GM21367 (cell line): Measurements from ENCODE around the gene PSG6.
"Not testable (repeated sequence)": the region's sequence is repeated elsewhere in the genome, so short reads cannot be mapped to it uniquely, and the experiment has no call there.

Experiments used
- ATAC-seq: cut with Tn5 transposase; IDR thresholded peaks from one replicate; pipeline ENCODE4 v1.9.1; 2021; ENCODE audit not compliant: unreplicated experiment

PSG6 gene

GRCh38 chr19:42911731-42912130 lies 6.0 kb downstream of the PSG6 start:
- ATAC-seq: not testable (repeated sequence)

DNA sequence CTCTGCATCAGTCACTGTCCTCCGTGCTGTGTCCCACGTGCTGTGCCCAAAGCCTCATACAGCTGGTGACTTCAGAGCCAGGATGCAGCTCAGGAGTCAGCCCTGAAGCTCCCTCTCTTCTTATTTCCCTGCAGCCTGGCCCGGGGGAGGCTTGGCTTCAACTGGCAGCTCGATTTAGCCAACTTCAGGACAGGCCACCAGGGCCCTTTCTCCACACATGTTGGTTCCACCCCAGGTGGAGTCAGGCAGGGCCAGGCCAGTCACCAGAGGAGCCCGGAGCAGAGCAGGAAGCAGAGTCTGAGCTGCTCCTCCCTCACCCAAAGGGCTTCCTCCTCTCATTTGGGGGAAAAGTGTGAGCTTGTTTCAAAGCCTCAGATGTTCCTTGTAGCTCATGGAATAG lies 11.5 kb downstream of the PSG6 start:
- not testable (repeated sequence) for ATAC-seq

DNA sequence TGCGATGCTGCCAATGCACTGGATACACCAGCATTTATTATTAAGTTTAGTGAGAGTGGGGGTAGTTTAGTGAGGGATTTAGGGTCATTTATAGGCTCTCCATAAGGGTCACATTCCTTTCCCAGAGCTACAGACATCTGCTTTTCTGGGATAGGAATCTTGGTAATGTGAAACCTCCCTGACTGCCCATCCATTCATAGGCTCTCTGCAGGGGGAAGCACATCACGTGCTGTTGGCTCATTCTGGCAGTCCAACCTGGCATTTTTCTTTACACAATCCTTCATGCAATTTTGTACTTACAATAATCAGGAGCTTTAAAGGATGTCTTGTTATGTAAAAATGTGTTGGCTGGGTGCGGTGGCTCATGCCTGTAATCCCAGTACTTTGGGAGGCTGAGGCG lies 17.1 kb downstream of the PSG6 start:
- not testable (repeated sequence) for ATAC-seq

DNA sequence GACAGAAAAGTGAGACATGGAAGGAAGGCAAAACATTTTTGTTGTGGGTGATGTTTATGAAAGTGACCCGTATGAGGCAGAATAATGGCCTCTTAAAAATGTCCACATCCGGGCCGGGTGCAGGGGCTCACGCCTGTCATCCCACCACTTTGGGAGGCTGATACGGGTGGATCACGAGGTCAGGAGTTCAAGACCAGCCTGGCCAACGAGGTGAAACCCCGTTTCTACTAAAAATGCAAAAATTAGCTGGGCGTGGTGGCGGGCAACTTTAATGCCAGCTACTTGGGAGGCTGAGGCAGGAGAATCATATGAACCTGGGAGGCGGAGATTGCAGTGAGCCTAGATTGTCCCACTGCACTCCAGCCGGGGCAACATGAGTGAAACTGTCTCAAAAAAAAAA lies 18.0 kb downstream of the PSG6 start:
- not testable (repeated sequence) for ATAC-seq

- ATAC-seq: not testable (repeated sequence)
These were observed 18.6 kb downstream of the PSG6 start for GRCh38 chr19:42899110-42899509.

DNA sequence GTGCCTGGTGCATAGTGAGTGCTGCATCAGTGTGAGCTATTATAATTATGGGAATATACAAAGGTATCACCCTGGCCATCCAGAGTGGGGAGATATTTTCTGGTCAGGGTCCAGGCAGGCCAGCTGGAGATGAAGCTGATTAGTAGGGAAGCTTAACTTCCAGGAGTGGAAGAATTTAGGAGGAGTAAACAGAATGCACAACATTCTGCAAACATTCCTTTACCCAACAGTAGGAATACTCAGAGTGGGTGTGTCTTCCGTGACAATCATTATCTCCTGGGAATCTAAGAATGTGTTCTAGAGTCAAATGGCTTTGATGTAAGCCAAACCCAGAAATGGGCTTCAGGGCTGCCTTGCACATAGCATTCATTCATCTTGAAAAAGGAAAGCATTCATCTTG lies 19.0 kb downstream of the PSG6 start:
- ATAC-seq: not testable (repeated sequence)

- not testable (repeated sequence) for ATAC-seq
These were observed 20.0 kb downstream of the PSG6 start for GRCh38 chr19:42897729-42898128.

DNA sequence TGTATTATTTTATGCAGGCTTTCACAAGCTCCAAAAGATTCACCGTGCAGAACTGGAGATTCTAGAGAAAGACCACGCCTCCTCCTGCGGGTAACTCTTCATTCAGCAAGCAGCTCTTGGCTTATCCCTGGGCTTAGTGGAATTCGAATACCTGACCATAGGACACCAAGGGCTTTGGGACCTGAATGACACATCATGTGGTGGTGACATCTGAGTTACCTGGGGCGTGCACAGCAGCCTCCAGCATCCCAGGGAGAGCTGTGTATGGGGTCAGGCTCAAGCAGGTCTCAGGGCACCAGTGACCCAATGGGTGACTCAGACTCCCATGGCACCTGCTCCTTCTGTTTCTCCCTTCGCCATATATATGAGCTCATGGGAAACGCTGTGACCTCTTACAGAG lies 27.2 kb downstream of the PSG6 start:
- not testable (repeated sequence) for ATAC-seq

DNA sequence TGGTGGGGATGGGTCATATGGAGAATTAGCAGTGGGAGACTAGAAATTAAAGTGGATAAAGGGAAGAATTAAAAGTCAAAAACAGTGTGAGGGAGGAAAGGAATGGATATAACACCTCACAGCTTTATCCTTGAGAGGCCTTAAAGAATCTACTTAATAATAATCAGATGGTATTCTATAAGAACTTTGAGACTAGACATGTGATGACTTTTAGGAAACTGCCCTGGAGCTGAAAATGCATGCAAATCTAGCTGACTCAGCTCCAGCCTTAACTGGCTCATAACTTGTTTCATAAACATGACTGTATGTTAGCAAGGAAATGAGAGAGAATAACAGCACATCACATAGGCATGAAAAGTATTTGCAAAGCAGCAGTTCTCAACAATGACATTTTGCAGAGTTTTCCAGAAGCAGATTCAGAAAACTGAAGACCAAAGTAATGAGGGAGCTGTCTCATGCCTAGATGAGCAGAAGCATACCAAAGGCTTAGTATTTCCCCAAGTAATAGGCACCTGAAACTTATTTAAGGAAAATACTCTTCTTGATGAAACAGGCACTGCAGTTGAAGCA lies 29.7 kb downstream of the PSG6 start:
- not testable (repeated sequence) for ATAC-seq

GRCh38 chr19:42882730-42883129 lies 35.0 kb downstream of the PSG6 start:
- not testable (repeated sequence) for ATAC-seq

DNA sequence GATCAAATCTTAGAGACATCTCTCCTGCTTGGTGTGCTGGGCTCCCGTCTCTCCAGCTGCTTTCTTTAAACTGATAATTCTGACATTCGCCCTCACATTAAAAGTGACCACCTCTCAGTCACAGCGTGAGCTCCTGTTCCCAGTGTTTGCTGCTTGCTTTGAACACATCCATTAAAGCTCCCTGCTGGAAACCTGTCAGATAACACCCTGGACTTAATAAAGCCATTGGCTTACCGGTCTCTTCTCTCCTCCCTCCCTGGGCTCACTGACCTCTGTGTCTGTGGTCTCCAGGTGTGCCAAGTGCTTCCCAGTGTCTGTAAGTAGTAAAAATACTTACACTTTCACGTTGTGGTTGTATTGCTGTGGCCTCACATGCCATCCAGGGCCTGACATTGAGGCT lies 35.7 kb downstream of the PSG6 start:
- ATAC-seq: not testable (repeated sequence)

DNA sequence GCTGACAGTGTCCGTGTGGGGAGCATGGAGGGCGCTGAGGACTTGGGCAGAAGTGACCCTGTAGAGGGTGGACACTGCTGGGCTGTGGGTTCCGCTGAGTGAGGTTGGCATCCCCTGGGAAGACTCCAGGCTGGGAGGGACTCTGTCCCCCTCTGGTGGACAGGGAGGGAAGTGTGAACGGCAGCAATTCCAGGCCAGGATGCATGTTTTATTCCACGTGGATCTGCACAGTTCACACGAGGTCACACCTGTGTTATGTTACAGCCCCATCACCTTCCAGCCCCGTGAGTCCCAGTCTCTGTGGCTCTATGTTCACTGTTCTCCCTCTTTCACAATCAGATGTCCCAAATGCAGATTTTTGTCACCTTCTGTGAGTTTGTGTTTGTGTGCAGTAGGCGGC lies 36.4 kb downstream of the PSG6 start:
- ATAC-seq: not testable (repeated sequence)

- ATAC-seq: not testable (repeated sequence)
These were observed 37.1 kb downstream of the PSG6 start for GRCh38 chr19:42880621-42881020.

DNA sequence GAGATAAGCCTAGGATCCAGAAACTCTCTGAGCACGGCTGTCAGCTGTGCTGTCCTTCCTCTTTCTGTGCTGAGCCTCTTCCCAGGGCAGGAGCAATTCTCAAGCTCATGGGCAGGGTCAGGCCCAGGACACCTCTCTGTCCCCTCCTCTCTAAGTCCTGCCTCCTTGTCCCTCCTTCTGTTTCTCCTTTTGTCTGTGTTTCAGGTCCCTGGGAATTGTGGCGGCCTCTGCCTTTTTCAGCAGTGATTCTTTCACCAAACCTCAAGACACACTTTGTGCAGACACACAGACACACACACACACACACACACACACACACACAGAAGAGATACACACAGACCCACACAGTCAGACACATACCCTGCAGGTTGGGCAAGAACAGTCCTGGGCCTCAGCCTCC lies 38.1 kb downstream of the PSG6 start, which contains the start of gene PSG1:
Gene PSG1, minus strand, starts transcription at position 101 of the 400 bp plus-strand sequence. CDS start 132 bp downstream, outside the sequence.
- ATAC-seq: no peak

DNA sequence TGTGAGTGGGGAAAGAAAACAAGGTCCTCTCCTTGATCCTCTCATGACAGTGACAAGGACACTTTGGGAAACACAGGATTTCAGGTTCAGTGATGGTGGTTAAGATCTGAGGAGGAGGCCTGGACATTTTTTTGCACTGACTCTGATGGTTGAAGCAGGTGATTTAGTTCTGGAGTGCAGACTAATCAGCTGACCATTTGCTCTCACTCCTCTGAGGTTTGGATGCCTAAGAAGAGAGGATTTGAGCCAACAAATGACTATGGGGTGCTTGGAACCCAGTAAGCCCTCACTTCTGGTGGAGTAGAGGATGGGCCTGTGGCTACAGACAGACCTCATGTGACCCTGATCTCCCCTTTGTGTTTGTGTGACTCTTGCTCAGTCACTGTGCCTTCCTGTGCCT lies 41.1 kb downstream of the PSG6 start:
- ATAC-seq: not testable (repeated sequence)

DNA sequence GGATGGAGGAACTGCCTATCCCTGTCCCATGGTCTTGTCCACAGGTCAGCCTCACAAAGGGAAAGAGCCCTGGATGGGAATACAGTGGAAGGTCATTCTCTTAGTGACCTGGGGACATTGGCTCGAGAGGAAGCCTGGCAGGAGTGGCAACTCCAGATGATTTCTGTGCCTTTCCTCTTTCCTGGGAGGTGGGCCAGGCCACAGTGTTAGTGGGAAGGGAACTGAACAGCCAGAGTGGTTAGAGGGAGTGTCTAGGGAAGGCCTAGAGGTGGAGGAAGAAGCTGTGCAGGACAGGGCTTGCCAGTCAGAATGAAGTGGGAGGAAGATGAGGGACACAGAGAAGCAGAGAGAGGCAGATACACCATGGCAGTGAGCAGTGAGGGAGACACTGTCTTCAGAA lies 41.8 kb downstream of the PSG6 start:
- ATAC-seq: not testable (repeated sequence)

DNA sequence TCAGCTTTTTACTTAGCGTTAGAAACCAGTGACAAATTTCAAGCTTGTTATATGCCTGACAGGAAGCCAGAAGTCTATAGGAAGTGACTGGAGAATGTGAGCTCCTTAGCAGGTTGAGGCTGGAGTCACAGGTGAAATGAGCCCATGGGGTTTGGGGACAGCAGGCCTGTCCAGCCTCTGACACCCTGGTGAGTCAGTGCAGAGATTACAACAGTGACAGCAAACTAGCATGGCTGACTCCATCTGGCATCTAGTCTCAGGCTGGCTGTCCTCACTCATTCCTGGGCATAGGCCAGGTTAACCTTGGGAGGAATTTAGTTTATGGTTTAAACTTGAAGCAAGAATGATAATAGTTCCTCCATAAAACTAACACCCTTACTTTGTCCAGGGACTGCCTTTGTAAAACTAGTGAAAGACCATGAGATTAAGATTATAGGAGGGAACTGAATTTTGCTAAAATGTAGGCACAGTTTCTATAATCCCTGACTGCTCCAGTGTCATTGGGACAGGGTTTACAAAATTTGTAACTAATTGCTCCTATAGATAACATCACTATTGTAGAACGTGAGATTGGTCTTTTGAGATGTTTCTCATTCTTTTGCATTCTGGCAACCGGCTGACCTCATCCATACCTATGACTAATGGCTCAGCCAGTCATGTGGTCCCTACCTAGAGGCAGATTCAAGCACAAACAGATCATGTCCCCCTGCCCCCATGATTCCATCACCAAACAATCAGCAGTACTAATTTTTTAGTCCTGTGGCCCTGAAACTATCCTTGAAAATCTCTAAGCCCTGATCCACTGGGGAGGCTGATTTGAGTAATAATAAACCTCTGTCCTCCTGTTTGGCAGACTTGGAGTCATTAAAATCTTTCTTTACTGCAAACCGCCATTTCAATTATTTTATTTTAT lies 42.5 kb downstream of the PSG6 start:
- not testable (repeated sequence) for ATAC-seq

GRCh38 chr19:42874136-42874535 lies 43.6 kb downstream of the PSG6 start:
- ATAC-seq: not testable (repeated sequence)

DNA sequence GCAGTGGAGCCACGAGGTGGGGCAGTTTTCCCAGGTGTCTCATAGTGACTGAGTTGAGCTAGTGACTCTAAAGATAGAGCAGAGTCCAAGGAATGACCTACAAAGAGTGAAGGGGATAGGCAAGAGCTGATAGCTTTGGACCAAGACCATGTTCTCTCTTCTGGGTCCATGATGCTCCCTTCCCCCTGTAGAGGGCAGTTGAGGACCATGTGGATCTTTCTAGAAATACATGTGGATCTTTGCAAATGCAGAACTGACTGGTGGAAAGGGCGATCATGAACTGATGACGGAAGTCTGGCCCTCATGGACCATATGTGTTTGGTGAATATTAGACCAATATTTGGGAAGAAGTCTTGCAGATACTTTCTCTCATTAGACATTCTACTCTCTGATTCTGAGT lies 45.1 kb downstream of the PSG6 start:
- ATAC-seq: no peak

GRCh38 chr19:42857544-42857867 lies 60.2 kb downstream of the PSG6 start:
- ATAC-seq: no peak

DNA sequence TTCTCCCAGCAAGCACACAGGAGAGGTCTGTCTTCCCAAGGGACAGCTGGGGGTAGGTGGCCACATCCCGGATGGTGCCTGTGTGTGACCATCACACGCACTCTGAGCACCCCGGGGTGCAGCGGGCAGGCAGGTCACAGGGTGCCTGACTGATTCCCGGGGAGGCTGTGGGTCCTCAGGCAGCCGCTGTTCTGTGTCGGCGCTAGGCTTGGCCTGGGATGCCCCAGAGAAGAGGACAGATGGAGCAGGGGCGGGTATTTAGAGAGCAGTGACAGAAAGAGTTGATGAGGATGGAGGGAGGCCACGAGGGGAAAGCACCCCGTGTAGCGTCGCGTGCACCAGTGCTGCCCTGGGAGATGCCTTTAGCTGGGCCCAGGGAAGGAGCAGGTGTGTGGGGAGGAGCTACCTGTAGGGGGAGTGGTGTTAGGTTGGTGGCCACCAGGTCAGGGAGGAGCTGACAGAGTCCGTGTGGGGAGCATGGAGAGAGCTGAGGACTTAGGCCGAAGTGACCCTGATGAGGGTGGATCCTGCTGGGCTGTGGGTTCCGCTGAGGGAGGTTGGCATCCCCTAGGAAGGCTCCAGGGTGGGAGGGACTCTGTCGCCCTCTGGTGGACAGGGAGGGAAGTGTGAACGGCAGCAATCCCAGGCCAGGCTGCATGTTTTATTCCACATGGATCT lies 60.7 kb downstream of the PSG6 start:
- not testable (repeated sequence) for ATAC-seq

GRCh38 chr19:42854745-42855144 lies 62.9 kb downstream of the PSG6 start:
- not testable (repeated sequence) for ATAC-seq
